Stomach smooth muscle (tissue), 2 donors: ENCODE data around the gene HAAO.

Experiments used
- H3K27ac ChIP-seq: one replicate; pipeline ENCODE4 v1.7.0; 2013; ENCODE audit warnings: mild to moderate bottlenecking, low read length, inconsistent platforms
- H3K27me3 ChIP-seq, 2 donors: one replicate each; pipeline ENCODE4 v1.7.0; 2013; ENCODE audit warnings: low read length in 2 of 2; ENCODE audit not compliant: insufficient read depth in 2 of 2, control insufficient read depth in 1 of 2
- H3K36me3 ChIP-seq, 2 donors: one replicate each; pipeline ENCODE4 v1.7.0; 2013; ENCODE audit warnings: low read length in 2 of 2; ENCODE audit not compliant: control insufficient read depth in 2 of 2, insufficient read depth in 2 of 2
- H3K4me1 ChIP-seq: one replicate; pipeline ENCODE4 v1.7.0; 2013; ENCODE audit warnings: low read length; ENCODE audit not compliant: control insufficient read depth, insufficient read depth
- H3K4me3 ChIP-seq, 2 donors: one replicate each; pipeline ENCODE4 v1.7.0; 2013; ENCODE audit warnings: low read length in 2 of 2
- H3K9ac ChIP-seq, 2 donors: one replicate each; pipeline ENCODE4 v1.7.0; 2013; ENCODE audit warnings: low read length in 2 of 2, mild to moderate bottlenecking in 1 of 2
- H3K9me3 ChIP-seq, 2 donors: one replicate each; pipeline ENCODE4 v1.7.0; 2013; ENCODE audit warnings: low read length in 2 of 2; ENCODE audit not compliant: control insufficient read depth in 2 of 2
- donor health status: healthy.
- donor health status: Pancreatic carcinoma.

Gene HAAO

DNA sequence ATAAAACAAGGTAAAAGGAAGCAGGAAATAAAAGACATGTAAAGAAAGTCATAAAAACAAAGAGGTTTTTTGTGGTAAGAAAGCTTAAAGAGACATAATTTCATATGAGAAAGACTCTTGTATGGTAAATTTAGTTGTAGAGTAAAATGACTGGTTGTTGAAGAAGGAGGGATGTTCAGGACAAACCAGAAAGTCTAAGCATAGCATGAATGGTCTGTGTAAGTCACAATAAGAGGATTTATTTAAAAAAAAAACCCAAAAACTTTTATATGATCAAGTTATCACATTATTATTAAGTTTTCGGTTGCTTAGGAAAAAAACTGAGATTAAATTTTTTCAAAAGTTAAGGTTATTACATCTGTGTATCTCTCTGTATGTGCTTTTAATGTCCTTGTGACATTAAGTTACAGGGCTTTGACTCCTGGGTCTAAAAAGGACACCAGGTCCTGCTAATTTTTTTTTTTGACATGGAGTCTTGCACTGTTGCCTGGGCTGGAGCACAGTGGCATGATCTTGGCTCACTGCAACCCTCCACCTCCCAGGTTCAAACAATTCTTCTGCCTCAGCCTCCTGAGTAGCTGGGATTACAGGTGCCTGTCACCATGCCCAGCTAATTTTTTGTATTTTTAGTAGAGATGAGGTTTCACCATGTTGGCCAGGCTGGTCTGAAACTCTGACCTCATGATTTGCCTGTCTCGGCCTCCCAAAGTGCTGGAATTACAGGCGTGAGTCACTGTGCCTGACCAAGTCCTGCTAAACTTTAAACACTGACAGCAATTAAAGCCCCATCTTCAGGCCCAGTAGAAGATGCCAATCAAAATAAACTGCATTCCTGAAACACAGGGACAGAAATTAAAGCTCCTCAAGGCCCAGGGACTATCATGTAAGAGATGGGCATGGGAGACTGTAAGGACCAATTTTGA, 14.2 kb downstream of the HAAO start:
- Histone ChIP-seq H3K9me3 (no peaks in the 10 kb centered on the region), H3K4me3 (no peak overlapping the region)

DNA sequence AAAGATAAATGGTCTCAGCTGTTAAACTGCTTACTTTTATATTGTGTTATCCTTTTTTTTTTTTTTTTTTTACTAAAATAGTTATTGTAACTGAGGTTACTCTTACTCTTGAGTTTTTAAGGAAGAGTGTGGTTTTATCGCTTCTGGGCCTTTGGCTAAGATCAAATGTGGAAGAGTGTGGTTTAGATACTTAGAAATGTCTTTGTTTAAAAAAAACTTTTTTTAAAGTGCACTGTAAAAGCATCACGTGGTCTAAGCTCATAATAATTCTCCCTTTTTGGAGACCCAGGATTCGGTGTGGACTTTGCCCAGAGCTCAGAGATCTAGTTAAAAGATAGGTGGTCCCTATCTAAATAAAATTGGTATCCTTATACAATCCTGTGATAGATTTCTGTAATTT, 16.6 kb downstream of the HAAO start:
- Histone ChIP-seq H3K9me3 (no peaks in the 10 kb centered on the region), H3K9ac (no peak overlapping the region)

More for the DNA sequence above, 14.2 kb downstream of the HAAO start:
- no peaks in the 10 kb centered on the region for H3K4me1 ChIP-seq
- peaks cover 0 to 2% of the 10 kb centered on the region in 2 donors for H3K36me3 ChIP-seq
- no peaks in the 10 kb centered on the region for H3K27me3 ChIP-seq
- H3K27ac ChIP-seq: no peak overlapping the region
- H3K9ac ChIP-seq: no peak overlapping the region

DNA sequence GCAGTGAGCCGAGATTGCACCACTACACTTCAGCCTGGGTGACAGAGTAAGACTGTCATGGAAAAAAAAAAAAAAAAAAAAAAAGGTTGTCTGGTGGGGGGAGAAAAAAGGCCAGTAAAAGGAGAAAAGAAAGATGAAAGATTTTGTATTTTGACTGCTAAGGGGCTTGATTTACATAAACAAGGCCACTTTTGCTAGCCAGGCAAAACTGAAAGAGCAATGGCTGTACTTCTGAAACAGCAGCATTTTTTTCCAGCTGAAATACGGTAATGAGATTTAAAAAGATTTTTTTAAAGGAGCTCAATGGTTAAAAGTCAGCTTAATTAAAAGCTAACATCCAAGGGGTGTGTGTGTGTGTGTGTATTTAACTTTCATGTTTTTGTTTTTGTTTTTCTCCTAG, 17.2 kb downstream of the HAAO start:
- H3K4me3 ChIP-seq: no peak overlapping the region
- no peak overlapping the region for H3K9ac ChIP-seq
- H3K36me3 ChIP-seq: no peaks in the 10 kb centered on the region
- no peak overlapping the region for H3K27ac ChIP-seq
- H3K27me3 ChIP-seq: no peaks in the 10 kb centered on the region
- no peaks in the 10 kb centered on the region for H3K4me1 ChIP-seq
- H3K9me3 ChIP-seq: no peaks in the 10 kb centered on the region

More for the DNA sequence above, 16.6 kb downstream of the HAAO start:
- Histone ChIP-seq H3K4me3 (no peak overlapping the region), H3K27ac (no peak overlapping the region), H3K4me1 (no peaks in the 10 kb centered on the region), H3K27me3 (no peaks in the 10 kb centered on the region), H3K36me3 (no peaks in the 10 kb centered on the region)

DNA sequence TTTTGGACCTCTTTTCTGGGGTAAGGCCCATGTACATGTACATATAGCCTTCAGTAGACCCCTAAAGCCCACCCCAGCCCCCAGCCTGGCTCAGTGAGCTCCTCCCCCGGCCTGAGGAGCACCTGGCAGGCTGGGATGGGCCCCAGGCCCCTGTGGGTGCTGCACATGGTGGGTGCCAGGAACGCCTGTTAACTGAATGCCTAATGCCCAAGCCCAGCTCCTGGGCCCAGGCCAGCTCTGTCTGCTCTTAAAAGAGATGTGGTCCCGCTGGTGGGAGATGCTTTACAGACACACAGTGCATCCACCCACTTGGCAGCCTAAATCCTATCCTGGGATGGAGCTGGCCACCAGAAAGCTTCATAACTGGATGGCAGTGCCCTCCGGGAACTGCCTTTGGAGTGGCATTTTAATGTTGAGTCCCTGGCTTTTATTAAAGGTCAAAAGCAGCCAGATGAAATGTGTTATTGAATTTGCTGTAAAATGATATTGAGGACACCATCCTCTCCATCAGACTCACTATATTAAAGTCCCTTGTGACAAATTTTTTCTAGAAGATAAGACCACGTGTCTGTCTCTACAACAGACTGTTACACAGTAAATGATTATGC, 20.7 kb downstream of the HAAO start:
- no peak overlapping the region for H3K4me3 ChIP-seq
- H3K27me3 ChIP-seq: no peaks in the 10 kb centered on the region
- no peaks in the 10 kb centered on the region for H3K9me3 ChIP-seq
- no peak overlapping the region for H3K9ac ChIP-seq
- no peaks in the 10 kb centered on the region for H3K4me1 ChIP-seq
- H3K27ac ChIP-seq: no peak overlapping the region
- no peaks in the 10 kb centered on the region for H3K36me3 ChIP-seq

DNA sequence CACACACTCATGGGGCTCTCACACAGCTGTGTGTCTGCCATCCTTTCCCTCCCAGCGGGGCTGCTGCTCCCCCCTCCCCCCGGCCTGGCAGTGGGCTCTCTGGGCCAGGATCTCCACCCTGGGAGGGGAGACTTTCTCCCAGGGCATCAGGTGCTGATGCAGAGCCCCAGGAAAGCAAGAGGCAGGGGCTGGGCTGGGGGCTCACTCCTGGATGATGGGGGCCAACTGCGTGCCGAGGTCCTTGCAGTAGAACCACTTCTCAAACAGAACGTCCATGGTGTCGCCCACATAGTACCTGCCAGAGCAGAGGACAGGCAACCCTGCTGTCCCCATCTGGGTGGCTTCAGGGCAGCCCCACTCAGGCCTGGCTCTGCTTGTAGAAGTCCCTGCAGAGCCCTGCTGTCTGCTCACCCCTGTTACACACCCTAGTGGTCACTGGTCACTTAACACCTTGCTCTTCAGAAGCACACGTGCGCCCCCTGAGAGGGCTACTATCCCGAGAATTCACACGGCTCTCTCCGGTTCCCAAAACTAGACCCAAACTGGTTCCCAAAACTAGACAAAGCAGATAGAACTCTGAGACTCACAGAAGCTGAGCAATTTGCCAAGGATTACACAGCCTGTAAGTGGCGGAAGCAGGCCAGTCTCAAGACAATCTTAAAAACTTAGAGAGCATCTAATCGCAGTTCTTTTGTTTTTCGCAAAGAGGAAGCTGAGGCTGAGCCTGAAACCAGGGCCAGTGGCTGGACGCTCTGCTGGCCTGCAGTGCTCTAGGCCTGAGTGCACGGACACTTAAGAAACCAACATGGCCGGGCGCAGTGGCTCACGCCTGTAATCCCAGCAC, 21.9 kb downstream of the HAAO start:
- no peak overlapping the region for H3K9ac ChIP-seq
- no peaks in the 10 kb centered on the region for H3K4me1 ChIP-seq
- no peaks in the 10 kb centered on the region for H3K27me3 ChIP-seq
- H3K27ac ChIP-seq: no peak overlapping the region
- H3K36me3 ChIP-seq: no peaks in the 10 kb centered on the region
- H3K9me3 ChIP-seq: no peaks in the 10 kb centered on the region
- H3K4me3 ChIP-seq: no peak overlapping the region

DNA sequence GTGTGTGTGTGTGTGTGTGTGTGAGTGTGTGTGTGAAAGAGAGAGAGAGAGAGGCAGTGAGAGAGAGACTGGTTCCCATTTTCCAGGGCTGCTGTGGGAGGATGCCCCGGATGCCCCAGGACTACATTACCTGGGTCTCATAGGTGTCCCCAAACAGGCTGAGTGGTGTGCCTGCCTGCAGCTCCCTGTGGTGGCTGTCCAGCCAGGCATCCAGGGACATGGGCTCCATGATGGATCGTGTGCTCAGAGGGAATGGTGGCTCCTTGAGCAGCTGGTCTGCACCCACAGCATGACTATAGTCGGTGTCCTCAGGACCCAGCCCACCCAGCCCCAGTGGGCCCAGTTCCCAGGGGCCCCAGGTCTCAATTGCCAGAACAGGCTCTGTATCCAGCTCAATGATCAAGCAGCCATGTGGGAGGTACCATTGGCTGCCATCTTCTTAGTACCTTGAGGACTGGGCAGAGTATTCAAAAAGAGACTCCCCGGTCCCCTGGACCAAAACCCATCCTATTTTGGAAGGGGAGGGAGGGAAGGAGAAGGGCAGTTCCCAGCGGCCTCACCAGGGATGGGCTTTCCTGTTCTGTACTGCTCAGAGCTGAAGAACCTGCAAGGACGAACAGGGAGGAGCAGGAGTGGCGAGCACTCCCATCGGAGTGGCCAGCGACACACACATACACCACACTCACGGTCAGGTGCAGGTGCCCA, 22.6 kb downstream of the HAAO start:
- Histone ChIP-seq H3K36me3 (no peaks in the 10 kb centered on the region), H3K4me1 (no peaks in the 10 kb centered on the region), H3K9ac (no peak overlapping the region), H3K9me3 (no peaks in the 10 kb centered on the region), H3K27ac (no peak overlapping the region), H3K4me3 (no peak overlapping the region), H3K27me3 (no peaks in the 10 kb centered on the region)

DNA sequence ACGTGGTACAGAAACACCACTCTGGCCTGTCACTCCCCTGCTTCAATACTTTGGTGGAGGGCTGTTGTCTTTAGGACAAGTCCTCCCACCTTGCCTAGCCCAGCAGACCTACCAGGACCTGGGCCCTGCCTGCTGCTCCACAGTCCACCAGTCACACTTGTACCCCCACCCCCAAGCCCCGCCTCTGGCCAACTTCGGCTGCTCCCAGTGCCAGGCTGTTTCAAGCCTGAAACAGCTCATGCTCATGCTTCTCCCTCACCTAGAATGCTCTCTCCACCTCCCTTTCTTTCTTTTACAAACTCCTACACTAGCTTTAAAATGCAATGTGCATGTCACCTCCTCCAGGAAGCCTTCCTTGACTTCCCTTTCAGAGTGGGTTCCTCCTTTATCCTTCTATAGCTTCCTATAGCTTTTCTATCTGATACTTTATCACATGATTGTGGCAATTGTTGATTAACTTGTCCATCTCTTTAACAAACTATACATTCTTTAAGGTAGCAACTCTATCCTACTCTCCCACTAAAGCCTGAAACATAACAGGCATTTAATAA, 23.6 kb downstream of the HAAO start:
- Histone ChIP-seq H3K27ac (no peak overlapping the region), H3K4me1 (no peaks in the 10 kb centered on the region), H3K9ac (no peak overlapping the region), H3K9me3 (no peaks in the 10 kb centered on the region), H3K36me3 (no peaks in the 10 kb centered on the region), H3K4me3 (no peak overlapping the region), H3K27me3 (no peaks in the 10 kb centered on the region)

DNA sequence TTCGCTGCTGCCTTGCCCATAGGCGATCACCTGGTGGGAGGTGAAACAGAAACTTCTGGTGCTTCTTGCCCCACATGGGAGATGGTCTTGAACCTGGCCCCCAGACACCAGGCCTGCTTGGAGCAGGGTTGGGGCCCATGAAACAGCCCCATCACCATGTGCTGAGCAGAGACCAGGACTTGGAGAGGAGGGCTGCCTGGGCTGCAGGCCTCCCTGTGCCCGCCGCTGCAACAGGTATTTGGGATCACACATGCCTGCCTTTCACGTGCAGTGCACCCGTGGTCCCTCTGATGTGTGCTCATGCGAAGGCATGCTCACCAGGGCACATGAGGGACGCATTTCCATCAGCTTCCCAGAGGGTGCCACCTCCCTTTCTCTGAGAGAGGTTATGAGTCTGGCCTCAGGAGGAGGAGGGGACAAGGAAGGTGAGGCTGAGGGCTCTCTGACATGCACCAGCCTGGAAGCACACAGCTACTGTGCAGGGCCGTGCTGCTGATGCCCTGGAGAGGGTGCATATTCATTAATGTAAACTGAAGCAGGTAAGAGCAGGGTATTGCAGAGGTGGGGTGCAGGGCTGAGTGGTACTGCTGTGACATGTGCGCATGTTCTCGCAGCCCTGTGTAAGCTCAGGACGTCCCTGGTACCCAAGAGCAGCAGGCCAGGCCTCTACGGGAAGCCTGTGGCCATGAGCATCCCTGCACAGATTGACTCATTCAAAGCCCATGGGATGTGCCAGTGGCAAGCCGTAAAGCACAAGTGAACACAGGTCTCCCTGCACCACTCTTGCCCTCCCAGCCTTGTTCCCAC, 24.3 kb downstream of the HAAO start:
- Histone ChIP-seq H3K4me3 (no peak overlapping the region), H3K9me3 (no peaks in the 10 kb centered on the region), H3K4me1 (no peaks in the 10 kb centered on the region), H3K36me3 (no peaks in the 10 kb centered on the region), H3K27me3 (no peaks in the 10 kb centered on the region), H3K9ac (no peak overlapping the region), H3K27ac (no peak overlapping the region)

DNA sequence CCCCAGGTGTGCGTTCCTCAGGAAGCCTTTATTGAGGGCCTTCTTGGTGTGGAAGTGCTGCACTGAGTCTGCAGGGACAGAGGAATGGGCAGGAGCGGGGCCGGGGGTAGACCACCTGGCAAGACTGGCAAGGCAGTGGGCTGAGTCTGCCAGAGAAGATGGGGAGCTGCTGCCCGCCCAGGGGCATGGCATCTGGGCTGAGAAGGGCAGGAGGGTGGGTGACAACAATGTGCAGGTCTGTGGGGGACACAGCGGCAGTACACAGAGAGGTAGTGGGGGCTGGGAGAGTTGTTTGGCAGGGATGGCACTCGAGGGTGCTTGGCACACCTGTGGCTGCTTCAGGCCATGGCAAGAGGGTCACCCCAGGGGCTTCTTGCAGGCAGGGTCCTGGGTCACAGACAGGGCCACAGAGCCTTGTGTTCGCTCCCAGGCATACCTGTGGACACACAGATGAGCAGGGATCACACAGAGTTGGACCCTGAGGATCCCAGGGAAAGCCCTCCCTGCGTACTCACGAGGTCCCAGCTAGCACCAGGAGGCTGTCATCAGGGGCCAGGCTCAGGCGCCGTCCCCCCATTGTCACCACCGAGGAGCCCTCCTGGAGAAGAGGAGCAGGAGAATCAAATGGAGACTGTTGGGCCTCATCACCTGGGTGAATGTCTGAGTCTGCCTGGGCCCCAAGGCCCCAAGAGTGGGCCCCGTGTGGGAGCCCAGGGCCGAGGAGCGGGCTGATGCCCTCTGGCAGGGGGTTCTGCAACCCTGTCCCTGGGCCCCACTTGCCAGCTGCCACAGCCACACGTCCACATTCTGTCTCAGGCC, 25.1 kb downstream of the HAAO start:
- Histone ChIP-seq H3K36me3 (no peaks in the 10 kb centered on the region), H3K27ac (no peak overlapping the region), H3K9ac (no peak overlapping the region), H3K27me3 (no peaks in the 10 kb centered on the region), H3K4me1 (no peaks in the 10 kb centered on the region), H3K4me3 (no peak overlapping the region), H3K9me3 (no peaks in the 10 kb centered on the region)
